GM19468 (cell line): ENCODE data around the gene ZNF708.
"Not testable (repeated sequence)": the region's sequence is repeated elsewhere in the genome, so short reads cannot be mapped to it uniquely, and the experiment has no call there.

Source experiments
- ATAC-seq: cut with Tn5 transposase; IDR thresholded peaks from one replicate; pipeline ENCODE4 v1.9.1; 2021; ENCODE audit warnings: mild to moderate bottlenecking, moderate library complexity, moderate number of reproducible peaks; ENCODE audit not compliant: unreplicated experiment; ENCODE audit errors: extremely low read depth

ZNF708 gene

DNA sequence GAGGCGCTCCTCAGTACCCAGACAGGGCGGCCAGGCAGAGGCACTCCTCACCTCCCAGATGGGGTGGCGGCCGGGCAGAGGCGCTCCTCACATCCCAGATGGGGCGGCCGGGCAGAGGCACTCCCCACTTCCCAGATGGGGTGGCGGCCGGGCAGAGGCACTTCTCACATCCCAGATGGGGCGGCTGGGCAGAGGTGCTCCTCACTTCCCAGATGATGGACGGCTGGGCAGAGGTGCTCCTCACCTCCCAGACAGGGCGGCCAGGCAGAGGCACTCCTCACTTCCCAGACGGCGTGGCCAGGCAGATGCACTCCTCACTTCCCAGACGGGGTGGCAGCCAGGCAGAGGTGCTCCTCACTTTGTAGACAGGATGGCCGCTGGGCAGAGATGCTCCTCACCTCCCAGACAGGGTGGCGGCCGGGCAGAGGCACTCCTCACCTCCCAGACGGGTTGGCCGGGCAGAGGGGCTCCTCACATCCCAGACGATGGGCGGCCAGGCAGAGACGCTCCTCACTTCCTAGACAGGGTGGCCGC is 68.3 kb downstream of the ZNF708 start:
- ATAC-seq = not testable (repeated sequence)

DNA sequence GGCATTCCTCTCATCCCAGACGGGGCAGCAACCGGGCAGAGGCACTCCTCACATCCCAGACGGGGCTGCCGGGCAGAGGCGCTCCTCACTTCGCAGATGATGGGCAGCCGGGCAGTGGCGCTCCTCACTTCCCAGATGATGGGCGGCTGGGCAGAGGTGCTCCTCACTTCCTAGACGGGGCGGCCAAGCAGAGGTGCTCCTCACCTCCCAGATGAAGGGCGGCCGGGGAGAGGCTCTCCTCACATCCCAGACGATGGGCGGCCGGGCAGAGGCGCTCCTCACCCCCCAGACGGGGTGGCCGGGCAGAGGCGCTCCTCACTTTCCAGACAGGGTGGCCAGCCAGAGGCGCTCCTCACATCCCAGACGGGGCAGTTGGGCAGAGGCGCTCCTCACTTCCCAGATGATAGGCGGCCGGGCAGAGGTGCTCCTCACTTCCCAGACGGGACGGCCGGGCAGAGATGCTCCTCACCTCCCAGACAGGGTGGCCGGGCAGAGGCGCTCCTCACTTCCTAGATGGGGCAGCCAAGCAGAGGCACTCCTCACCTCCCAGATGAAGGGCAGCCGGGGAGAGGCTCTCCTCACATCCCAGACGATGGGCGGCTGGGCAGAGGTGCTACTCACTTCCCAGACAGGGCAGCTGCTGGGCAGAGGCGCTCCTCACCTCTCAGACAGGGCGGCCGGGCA is 68.9 kb downstream of the ZNF708 start:
- no peak for ATAC-seq

DNA sequence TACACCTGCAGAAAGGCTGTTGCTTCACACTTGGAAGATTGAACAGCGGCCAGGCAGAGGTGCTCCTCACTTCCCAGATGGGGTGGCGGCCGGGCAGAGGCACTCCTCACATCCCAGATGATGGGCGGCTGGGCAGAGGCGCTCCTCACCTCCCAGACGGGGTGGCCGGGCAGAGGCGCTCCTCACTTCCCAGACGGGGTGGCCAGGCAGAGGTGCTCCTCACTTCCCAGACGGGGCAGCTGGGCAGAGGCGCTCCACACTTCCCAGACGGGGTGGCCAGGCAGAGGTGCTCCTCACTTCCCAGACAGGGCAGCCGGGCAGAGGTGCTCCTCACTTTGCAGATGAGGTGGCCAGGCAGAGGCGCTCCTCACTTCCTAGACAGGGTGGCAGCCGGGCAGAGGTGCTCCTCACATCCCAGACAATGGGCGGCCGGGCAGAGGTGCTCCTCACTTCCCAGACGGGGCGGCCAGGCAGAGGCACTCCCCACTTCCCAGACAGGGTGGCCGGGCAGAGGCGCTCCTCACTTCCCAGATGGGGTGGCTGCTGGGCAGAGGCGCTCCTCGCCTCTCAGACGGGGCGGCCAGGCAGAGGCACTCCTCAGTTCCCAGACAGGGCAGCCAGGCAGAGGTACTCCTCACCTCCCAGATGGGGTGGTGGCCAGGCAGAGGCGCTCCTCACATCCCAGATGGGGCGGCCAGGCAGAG is 69.6 kb downstream of the ZNF708 start:
- ATAC-seq = not testable (repeated sequence)

DNA sequence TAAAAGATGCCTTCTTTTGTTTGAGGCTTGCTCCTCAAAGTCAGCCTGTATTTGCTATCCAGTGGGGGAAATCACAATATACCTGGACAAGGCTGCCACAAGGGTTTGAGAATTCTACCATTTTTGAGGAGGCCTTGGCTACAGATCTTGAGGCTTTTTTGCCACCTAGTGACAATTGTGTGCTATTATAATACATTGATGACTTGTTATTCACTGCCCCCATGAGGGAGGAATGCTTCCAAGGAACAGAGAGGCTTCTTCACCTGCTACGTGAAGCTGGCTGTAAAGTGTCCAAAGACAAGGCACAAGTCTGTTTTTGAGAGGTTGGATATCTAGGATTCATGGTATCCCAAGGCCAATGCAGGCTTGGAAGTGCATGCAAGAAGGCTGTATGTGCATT is 72.5 kb downstream of the ZNF708 start:
- ATAC-seq = no peak
